ENCODE measurements around the gene TRIM46.
A peak's percentile ranks its signal among the peaks of the same experiment; 100 is the strongest.
"Not testable (repeated sequence)": the region's sequence is repeated elsewhere in the genome, so short reads cannot be mapped to it uniquely, and the experiment has no call there.

Gene TRIM46

DNA sequence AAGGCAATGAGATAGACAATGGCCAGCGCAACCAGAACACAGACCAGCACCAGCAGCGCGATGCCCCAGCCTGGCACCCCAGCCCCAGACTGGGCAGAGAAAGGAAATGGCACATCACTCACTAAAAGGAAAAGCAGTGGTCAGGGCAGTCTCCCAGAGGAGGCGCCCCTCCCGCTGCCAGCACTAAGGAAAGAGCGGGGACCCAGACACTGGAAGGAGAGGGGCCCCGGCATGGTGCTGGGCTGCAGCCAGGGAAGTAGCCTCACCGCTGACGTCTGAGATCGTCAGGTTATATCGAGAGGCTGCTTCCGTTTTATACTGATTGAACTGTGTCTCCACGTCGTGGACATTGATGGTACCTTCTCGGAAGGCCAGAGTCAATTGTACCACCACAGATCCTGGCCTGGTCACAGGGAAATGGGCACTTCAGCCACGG is 13.8 kb downstream of the TRIM46 start:
- DNase-seq: no peak

DNA sequence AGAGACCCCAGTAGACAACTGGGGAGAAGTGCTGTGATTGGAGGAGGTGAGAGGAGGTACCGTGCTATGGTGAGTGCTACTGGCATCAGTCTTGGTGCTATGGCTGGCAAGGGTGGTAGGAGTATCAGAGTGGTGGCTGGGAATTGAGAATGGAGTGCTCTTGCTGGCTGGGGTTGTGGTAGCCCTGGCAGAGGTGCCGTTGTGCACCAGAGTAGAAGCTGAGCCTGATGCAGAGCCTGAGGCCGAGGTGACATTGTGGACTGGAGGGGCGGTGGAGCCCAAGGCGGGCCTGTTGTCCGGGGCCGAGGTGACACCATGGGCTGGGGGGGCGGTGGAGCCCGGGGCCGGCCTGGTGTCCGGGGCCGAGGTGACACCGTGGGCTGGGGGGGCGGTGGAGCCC is 14.6 kb downstream of the TRIM46 start:
- DNase-seq: no peak

DNA sequence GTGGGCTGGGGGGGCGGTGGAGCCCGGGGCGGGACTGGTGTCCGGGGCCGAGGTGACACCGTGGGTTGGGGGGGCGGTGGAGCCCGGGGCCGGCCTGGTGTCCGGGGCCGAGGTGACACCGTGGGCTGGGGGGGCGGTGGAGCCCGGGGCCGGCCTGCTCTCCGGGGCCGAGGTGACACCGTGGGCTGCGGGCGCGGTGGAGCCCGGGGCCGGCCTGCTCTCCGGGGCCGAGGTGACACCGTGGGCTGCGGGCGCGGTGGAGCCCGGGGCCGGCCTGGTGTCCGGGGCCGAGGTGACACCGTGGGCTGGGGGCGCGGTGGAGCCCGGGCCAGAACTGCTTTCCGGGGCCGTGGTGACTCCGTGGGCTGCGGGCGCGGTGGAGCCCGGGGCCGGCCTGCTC is 16.3 kb downstream of the TRIM46 start:
- not testable (repeated sequence) for DNase-seq

DNA sequence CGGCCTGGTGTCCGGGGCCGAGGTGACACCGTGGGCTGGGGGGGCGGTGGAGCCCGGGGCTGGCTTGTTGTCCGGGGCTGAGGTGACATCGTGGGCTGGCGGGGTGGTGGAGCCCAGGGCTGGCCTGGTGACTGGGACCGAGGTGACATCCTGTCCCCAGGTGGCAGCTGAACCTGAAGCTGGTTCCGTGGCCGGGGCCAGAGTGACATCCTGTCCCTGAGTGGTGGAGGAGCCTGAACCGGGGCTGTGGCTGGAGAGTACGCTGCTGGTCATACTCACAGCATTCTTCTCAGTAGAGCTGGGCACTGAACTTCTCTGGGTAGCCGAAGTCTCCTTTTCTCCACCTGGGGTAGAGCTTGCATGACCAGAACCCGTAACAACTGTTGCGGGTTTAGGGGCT is 18.3 kb downstream of the TRIM46 start:
- DNase-seq: no peak

DNA sequence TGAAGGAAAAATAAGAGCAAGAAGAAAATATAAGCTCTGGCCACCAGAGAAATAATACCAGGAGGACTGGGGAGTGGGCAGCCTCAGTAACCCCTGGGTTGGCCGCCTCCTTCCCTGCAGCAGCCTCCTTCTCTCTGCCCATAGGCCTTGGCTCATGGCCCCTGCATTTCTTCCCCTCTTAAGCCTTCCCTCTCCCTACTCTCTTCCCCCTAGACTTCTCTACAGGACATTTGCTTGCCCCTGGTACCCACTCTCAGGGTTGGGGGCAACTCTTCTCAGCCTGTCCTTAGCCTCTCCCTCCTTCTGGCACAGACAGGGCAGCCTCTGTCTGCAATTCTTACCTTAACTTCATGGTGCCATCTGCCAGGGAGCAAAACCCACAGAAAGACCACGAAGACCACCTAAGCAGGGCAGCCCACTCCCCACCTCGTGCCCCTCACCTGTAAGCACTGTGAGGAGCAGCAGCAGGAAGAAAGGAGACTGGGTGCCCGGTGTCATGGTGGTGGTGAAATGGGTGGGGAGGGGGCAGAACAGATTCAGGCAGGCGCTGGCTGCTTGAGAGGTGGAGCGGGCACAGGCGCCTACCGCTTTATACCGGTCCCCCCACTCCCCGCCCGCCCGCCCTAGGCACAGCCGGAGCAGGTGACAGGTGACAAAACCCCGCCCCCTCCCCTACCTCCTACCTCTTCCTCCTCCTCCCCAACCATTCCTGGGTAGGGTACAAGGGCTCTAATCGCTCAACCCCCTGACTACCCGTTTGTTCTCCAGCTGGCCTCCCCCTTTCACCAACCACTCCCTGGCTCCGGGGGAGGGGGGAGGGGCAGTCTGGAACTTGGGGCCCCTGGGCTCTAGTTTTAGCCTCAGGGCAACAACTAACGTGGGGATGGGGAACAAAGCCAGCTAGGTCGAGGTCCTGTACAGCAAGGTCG is 19.0 kb downstream of the TRIM46 start:
- DNase-seq: peak; percentile 55

DNA sequence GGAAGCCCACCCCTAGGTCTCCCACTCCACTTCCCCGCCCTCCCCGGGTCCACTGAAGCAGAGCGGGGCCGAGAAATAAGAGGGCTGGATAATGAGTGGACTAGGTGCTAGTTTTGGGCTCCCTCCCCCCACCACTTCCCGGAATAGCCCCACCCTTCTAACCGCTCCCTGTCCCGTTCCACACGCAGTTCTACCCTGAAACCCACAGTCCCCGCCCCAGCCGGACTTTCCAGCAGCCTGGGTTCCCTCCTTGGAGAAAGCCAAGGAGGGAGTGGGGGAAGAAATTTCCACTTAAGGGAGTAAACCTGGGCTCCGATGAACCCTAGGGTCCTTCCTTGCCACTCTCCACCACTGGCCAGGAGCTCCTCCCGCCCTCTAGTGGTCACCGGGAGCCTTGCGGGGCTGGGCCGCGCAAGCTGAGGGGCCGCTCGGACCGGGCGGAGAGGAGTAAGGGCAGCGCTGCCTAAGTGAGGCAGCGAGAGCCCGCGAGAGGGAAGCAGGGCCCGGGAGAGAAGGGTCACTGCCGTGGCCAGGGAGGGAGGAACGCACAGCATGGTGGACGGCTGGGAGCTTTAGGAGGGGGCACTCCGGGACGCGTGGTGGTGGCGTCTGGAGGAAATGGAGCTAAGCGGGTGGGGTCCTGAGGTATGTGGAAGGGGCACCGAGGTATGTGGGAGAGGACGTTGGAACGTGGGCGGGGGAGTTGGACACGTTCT is 19.8 kb downstream of the TRIM46 start:
- DNase-seq: peak; percentile 72

DNA sequence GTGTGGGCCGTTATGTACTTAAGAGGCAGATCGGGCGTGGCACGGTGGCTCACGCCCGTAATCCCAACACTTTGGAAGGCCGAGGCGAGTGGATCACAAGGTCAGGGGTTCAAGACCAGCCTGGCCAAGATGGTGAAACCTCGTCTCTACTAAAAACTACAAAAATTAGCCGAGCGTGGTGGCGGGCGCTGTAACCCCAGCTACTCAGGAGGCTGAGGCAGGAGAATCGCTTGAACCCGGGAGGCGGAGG is 20.3 kb downstream of the TRIM46 start:
- not testable (repeated sequence) for DNase-seq

DNA sequence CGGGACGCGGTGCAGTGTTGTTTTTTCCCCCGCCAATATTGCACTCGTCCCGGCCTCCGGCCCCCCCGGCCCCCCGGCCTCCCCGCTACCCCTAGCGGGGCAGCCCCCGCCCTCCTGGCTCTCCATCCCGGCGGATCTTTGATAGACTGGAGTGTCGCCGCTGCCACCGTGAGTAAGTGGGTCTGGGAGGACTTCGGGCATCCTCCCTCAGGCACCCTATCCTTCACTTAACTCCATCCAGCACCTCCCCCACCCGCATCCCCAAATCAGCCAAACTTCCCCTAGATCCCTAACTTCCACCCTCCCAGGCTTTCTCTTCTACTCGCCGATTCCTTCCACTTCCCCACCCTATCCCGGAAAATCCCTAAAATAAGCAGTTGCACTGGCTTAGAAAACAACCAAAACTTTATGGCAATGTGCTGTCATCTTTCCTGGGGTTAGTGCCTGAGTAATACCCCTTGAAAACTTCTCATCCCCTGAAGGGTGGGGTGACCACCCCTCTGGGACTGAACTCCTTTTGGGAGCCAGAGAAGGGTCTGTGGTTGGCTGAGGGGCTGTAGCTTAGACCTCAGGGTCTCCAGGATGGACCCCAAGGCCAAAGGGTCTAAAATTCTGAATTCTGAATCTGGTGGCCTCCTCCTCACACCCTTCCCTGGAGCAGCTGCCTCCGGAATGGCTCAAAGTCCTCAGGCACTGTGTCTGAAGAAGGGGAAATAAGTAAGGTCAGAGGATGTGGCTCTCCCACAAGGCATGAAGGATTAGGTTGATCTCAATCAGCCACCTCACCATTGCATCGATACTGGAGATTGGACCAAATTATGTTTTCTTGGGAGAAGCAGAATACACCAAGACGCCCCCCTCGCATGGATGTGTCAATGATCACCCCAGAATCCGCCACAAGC is 21.8 kb downstream of the TRIM46 start:
- DNase-seq: no peak

DNA sequence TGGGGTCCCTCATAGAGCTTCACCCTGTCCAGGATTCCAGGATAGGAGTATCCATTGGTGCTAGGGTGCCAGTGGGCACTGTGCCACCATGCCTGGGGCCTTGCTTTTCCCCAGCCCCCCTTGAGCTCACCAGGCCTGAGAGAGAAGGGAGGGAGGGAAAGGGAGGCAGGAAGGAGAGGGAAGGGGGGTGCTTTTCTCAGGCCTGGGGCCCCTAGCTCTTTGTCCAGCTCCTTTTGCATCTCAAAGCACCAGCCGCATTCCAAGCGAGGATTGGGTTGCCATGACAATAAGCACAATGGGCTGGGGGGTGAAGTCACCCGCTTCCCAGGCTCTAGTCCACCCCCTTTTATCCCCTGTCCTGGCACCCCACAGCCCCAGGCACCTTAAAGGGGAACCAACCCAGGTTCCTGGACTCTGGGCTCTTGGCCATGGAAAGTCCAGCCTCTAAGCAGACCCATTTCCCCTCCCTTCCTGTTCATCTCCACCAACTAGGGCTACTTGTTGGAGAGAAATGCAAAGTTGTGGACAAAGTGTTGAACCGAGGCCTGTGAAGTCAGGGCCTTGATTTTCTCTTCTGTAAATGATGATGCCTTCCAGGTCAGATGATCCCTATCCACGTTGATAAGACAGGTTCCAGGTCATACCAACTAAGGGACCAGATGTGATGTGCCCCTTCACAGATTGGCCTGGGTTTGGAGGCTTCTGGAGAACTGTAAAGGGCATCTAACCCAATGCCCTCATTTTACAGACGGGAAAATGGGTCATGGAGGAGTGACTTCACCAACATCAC is 22.6 kb downstream of the TRIM46 start:
- DNase-seq: no peak

DNA sequence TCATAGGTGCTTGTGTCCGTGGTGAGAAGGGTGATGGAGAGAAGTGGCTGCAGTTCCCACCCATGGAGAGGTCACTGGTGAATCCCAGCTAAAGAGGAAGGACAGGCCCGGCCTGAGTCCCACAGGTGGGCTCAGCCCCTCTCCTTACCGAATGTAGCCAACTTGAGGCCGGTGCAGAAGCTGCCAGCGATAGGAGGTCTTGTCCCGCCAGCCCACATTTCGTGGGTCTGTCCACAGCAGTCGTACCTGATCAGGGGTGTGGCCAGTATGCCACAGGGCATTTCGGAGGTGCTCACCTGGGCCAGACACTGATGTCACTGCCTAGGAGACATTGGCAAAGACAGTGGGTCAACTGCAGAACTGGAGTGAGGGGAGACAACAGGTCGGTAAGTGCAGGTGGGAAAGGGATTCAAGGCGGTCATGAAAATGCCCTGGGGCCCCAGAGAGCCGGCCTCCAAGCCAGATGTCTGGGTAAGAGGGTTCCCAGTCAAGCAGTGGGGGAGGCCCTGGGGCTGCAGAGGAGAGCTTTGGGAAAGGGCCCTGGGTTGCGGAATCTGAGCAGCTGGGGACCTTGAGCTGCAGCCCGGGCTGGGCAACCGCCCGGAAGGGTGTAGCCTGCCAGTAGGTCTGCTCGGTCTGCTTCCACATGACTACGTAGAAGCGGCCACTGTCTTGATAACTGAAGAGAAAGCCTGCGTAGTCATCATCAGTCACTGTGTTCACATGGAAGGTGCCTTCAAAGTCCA is 23.4 kb downstream of the TRIM46 start:
- DNase-seq: no peak

DNA sequence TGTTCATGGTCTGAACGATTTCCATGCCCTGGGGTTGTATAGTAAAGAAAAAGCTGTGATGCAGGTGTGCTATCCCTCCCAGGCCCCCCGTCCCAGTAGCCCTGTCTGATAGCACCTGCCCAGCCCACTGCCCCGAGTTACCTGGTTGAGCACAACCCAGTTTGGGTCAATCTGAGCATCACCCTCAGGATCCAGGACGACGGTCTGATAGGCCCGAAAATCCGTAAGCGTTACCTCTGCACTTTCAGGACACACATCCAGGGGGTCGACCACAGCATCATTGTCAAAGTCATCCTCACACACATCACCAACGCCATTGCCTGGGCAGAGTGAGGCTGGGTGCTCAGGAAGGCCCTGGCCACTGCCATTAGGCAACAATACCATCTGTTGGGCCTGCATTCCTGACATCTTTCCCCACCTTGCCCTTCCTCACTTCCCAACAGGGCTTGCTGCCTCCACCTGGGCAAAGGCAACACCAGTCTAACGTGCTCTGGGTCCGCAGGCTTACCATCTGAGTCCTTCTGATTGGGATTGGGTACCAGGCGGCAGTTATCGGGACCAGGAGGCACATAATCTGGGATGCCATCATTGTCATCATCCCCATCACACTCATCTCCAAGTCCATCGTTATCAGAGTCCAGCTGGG is 24.4 kb downstream of the TRIM46 start:
- no peak for DNase-seq

DNA sequence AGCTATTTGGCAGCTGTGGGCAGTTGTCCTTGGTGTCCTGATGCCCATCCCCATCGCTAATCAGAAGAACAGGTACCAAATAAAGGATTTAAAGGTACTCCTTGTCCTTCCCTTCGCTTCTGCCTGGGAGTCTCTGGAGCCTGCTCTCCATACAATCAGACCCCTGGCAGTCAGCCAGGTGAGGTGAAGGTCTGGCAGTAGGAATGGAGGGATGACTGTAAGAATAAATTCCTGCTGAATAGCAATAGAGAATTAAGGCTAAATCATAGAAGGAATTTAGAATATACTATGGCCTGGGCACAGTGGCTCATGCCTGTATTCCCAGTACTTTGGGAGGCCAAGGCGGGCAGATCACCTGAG is 24.9 kb downstream of the TRIM46 start:
- DNase-seq: no peak

DNA sequence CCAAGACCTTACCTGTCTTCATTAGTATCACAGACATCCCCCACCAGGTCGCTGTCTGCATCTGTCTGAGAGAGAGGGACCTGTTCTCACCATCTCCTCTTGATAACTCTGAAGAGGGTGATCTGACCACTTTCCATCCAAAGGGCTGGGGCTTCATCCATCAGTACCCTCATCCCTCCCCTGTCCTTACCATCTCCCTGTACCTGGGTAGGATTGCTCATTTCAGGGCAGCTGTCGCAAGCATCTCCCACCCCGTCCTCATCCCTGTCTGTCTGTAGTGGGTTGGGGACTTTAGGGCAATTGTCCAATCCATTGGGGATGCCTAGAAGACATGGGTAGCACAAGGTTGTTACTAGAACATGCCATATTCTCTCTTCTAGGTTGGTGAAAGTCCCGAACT is 26.1 kb downstream of the TRIM46 start:
- DNase-seq: no peak

DNA sequence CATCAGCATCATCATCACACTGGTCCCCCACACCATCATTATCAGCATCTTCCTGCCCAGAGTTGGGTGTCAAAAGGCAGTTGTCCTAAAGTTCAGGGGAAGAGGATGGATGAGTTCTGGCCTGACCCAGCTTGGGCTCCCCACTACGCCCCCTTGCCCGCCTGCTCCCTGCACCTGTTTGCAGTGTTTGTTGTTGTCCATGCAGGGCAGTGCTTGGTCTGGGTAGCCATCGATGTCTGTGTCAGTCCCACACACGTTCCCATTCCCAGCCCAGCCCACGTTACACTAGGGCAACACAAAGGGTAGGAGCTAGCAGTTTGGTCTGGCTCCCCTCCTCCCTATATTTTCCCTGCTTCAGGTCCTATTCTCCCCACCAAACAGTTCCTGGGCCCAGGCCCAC is 27.3 kb downstream of the TRIM46 start:
- no peak for DNase-seq

DNA sequence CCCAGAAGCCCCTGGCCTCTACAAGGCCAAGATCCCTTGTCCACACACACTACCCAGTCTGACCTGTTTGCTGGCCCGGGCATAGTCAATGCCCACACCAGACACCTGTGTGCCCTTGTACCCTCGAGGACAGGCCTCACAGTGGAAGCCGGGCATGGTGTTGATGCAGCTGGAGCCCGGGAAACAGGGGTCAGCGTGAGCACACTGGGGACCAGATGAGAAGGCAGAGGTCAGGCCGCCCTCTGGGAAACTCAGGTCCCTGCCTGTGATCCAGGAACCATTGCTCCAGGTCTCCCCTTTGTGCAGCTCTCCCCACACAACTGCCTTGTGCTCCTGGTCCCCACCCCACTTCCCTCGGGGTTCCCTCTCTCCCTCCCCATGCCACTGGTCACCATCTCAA is 28.5 kb downstream of the TRIM46 start:
- no peak for DNase-seq

DNA sequence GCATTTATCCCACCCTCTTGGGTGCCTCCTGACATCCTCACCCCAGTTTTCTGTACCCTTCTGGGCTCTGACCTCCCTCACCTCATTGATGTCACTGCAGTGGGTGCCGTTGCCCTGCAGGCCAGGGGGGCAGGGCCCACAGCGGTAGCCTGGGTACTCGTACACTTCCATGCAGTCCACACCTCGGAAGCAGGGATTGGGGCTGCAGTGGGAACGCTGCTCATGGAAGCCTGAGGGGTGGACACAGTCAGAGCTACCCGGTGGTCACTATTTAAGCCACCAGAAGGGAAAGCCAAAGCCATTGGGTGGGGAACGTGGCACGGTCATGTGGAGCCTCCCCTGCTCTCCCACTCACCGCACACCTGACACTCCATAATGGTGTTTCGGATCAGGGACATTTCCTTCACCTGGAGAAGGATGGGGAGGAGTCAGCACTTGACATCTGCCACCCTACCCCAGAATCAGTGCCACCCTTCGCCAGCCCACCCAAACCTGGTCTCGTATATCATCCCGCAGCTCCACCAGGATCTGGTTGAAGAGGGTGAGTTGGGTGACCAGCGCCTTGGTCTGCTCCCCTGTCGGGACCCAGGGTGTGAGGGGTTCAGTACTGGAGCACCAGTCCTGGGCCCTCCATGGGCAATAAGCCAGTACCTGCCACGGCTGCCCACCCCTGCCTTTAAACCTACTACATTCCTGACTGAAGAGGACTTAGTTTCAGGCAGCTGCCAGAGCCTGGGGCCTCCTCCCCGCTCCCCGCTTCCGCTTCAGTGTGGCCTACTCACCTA is 29.3 kb downstream of the TRIM46 start:
- no peak for DNase-seq

DNA sequence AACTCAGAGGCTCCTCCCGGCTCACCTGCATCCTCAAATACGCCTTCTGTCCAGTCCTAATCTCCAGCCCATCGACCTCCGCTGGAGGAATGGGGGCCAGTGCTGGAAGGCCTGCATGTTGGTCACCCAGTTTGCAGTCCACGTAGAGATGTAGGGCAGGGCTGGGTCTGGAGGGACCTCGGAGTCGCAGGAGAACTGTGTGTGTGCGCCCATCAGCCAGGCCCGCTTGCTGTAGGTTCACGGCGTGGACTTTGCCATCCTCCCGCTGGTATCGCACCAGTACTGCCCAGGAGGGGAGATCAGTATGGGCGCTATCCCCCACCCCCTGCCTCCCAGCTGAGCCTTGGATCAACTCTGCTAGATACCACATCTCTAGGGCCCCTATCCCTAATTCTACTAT is 31.4 kb downstream of the TRIM46 start:
- no peak for DNase-seq

DNA sequence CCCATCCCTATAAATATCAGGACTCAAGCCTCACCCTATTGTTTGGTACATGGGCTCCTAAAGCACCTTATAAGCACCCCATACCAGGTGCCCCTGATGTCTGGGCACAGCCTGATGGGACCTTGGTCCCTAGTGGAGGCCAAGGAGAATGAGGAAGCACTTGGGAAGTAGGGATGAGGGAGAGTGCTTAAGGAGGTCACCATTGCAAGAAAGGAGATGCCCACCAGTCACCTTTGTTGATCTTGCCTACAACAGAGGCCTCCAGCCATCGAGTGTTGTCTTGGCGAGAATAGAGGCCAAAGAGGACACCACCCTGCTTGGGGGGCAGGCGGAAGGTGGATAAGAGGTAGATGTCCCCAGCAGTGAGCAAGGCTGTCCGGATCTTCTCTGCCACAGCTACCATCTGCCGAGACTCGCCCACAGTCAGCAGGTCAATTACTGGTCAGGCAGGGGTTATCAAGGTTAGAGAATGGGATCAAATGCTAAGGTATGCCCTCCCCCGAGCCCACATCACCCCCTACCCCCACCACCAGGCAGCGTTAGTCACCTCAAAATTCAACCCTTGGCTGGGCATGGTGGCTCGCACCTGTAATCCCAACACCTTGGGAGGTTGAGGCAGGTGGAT is 32.4 kb downstream of the TRIM46 start:
- no peak for DNase-seq

DNA sequence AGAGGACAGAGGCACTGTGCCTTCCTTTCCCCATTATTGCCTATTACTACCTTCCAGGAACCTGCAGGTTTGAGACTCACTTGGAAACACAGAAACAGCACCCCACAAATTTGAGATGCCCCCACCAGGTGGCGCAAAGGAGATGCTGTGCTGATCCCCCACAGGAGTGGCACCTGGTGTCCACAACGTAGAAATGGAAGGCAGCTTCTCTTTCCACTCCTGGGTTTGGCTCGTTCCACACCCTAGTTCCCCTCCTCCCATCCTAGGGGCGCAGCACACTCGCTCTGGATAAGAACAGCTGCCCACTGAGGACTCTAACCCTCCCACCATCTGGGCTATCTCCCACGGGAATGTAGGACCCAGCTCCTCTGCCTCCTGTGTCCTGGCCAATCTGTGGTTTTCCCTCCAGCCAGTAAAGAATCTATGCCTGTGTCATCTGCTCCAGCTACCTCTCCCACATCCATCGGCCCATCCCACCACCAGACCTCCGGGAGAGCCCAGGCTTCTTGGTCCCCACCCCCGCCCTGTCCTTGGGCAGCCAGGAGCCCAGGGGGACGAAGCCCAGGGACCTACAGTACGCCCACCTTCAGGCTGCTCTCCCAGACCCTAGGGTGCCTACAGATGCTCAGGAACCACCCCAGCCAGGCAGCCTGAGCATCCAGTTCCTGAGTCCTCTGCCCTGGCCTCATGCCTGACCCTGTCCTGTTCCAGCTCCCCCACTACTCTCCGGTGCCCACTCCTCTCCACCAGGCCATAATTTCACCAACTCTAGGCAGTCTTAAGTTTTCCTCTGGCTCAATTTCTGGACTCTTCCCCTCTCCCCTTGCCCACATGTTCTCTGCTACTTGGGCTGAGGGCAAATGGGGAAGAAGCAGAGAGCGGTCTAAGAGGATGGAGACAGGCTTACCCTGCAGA is 33.5 kb downstream of the TRIM46 start:
- DNase-seq: peak; percentile 93
